HUDEP-2 (cell line): ENCODE measurements around the gene TNFAIP3.
"Not testable (repeated sequence)": the region's sequence is repeated elsewhere in the genome, so short reads cannot be mapped to it uniquely, and the experiment has no call there.

ENCODE experiments used
- DNase-seq, 76 experiments: peaks; one replicate each; lab custom pipeline; 2025; ENCODE audit not compliant: unreplicated experiment in 76 of 76; lab: John Stamatoyannopoulos, UW

TNFAIP3 gene

DNA sequence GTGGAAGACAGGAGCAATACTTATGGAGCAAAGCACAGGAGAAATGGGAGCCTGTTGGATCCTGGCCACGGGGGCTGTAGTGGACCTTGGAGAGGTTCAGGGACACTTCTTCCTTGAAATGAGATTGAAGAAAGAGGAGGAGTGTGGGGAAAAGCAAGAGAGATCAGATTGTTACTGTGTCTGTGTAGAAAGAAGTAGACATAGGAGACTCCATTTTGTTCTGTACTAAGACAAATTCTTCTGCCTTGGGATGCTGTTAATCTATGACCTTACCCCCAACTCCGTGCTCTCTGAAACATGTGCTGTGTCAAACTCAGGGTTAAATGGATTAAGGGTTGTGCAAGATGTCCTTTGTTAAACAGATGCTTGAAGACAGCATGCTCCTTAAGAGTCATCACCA, 22.7 kb upstream of the TNFAIP3 start:
- DNase-seq = not testable (repeated sequence)

- not testable (repeated sequence) for DNase-seq
Observed at GRCh38 chr6:137844773-137845172, 22.3 kb upstream of the TNFAIP3 start.

DNA sequence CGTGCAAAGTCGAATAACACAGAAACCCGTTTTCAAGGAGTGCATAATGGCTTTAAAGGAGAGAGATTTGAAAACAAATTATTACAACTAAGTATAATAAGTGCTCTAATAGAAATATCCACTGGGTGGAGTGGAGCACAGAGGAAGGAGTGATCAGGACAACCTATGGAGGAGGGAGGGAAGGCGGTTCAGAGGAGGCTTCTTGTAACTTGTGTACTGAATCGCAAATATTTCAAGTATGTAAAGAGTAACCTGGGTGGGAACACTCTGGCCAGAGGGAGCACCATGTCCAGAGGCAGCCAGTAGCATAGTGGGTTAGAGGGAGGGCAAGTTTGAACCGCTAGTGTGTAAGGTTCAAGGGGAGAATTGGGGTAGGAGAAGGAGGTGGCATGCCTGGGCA, 21.6 kb upstream of the TNFAIP3 start:
- peak in 13 of 76 experiments; percentile 4 to 61 (median 29) for DNase-seq

DNA sequence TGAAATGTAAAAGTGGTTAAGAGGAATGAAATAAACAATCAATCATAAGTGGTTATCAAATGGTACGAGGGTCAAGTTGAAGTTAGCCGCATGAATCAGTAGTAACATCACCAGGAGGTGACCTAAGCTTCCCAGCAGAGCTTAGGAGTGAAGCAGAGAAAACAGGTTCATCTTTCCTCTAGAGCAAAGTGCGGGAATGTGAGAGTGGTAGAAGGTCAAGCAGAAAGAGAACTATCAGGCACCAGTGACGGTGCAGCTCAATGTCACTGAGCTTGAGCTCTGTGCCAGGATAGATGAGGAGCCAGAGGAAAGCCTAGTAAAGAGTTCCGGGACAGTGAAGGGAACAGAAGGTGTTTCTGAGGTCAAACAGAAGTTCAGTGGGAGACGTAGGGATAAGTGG, 20.8 kb upstream of the TNFAIP3 start:
- DNase-seq = no peak

GRCh38 chr6:137846772-137847313, 20.2 kb upstream of the TNFAIP3 start:
- DNase-seq = peak in 6 of 76 experiments; percentile 8 to 50 (median 19)

DNA sequence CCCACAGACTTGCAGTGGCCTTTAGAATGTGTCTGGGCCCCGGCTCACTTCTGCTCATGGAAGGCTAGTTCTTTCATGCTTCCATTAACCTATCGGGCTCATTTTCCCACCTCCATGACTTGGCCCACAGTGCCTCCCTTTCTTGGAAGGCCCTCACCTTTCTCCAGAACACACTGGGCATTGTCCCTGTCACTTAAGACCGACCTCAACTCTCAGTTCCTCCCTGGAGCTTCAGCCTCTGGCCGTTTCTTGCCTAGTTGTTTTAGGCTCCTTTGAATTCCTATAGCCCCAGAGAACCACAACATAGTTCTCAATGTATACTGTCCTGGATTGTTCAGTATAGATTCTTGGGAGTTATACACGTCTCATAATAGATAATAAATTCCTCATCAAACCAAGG, 19.3 kb upstream of the TNFAIP3 start:
- no peak for DNase-seq

DNA sequence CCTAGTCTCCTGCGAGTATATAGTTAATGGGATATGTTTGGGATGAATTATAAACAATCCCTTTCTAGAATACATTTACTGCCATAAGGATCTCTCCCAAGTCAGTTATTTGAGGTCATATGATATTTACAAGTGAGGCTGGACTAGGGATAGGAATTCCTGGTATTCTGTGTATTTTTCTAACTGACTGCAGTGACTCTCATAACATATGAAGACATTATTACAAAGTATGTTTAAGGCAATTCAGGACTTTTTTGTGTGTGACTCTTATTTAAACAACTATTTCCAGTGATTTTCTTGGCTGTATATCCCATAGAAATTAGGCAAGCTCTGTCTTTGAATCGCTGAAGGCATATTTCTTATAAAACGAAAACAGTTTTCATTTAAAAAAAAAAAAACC, 18.4 kb upstream of the TNFAIP3 start:
- no peak for DNase-seq

DNA sequence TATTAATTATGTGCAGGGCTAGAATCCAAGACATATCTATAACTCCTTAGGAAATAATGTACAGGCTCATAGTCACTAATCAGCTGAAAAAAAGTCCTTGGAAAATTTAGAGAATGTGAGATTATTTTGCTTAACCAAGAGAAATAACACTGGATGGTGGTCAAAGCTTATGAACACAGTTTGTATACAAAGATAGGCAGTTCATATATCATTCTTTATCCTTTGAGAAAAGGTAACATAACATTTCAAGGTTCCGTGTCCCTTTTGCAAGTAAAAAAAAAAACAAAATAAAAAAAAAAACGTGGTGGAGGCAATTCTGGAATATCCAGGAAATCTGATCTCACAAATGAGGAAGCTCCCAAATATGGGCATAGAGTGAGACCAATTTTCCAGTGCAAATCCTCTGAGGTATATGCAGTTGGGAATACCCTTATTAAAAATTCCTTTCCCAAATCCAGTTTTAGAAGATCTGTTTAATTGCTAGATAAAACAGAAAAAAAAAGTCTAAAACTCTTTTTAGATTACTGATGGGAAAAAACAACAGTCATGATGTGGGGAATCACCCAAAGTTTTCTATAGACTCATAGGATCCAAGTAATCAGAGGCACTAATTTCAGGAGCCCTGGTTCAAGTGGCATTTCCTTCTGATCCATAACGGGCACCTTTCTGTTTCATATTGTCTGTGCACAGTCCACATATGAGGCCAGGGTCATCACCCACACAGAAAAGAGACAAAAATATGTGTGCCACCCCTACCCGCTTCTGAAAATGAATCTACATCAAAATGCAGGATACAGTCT, 17.7 kb upstream of the TNFAIP3 start:
- DNase-seq = no peak

DNA sequence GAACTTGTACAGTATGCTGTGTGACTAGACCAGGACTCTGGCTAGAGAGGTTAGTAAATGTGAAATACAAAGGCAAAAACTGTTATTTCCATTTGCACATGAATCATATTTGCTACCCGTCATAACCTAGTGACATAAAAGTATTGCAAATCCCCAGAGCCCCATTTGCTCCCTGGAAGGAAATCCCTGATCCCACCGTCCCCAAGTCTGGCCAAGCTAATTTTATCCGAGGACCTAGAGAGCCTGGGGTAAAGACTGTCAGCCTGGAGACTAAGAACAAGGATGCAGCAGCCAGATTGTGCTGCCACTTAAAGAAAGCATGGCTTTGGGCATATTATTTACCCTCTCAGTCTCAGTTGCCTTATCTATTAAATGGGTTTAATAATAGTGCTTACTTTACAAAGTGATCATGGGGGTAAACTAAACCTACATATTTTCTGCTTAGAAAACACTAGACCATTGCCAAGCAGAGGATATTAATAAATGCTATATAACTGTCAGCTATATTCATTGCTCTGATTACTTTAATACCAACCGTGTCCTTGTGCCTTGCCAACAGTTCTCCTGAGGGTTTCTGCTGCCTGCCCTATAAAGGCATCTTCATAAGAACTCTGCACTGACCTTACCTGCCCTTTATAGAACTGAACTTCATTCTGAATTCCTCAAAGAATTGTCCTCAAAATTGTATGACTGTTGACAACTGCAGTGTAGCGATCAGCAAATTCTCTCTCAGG, 16.9 kb upstream of the TNFAIP3 start:
- no peak for DNase-seq

DNA sequence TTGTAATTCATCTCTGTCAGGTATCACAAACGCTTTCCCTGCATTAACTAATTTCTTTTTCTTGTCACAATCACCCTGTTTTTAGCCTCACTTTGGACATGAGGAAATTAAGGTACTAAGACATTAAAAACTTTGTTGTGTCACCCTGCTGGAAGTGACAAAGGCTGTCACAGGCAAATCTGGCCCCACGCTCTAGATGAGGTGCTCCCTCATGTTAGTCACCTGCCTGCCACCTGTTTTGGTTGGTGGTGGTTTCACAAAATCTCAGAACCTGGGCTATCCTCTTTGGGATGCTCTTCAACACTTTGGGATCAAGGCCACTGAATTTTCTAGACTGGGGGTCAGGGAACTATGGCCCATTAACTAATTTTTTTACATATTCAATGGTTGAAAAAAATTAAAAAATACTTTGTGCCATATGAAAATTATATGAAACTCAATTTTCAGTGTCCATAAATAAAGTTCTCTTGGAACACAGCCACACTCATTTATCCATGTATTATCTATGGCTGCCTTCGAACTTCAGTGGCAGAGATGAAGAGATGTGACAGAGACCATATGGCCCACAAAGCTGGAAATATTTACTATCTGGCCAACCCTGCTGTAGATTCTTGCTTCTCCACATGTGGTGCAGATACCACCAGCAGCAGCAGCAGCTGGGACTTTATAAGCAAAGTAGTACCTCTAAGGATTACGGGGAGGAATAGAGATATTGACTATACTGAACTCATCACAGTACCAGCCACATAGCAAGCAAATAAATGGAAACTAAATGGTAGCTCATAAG, 16.1 kb upstream of the TNFAIP3 start:
- peak in 36 of 76 experiments; percentile 8 to 77 (median 50) for DNase-seq

DNA sequence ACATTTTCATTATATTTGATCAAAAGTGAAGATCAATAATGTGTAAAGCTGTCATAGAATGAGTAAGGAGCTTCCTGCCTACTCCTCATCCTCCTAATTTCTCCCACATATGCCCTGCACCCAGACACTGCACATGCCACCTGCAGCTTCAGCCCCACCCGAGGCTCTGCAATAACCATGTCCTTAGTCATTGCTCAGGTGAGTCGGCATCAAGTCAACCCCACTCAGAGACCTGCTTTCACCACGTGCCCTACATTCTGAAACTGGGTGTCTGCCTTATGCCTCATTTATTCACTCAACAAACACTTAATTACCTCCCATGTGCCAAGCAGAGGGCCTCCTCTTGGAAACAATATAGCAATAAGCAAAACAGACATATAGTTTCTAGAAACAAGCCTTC, 15.4 kb upstream of the TNFAIP3 start:
- no peak for DNase-seq

- DNase-seq = no peak
Observed at GRCh38 chr6:137852346-137852745, 14.7 kb upstream of the TNFAIP3 start.

GRCh38 chr6:137852811-137853210, 14.2 kb upstream of the TNFAIP3 start:
- DNase-seq = no peak

DNA sequence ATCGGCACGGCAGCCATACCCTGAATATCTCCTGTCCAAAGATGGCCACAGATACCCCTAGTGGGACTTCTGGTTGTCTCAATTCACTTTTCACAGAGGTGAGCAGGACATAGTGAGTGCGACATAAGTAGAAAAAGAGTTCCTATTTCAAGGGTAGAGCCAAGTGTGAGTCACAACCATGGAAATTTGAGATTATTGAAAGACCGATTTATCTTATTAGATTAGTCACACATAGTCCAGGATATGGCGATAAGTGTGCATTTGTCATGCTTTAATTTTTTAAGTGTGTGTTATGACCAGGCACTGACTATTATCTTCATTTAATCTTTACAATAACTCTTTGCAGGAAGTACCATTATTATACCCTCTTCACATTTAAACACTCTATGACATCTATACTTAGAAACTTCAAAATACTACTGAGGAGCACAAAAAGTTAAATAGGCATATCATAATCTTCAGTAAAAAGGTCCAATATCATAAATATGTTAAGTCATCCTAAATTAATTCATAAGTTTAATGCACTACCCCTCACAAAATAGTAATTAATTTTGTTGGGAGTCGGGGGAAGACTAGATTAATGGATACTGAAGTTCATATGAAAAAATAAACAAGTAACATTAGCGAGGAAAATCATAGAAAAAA, 13.4 kb upstream of the TNFAIP3 start:
- peak in 25 of 76 experiments; percentile 11 to 76 (median 37) for DNase-seq

DNA sequence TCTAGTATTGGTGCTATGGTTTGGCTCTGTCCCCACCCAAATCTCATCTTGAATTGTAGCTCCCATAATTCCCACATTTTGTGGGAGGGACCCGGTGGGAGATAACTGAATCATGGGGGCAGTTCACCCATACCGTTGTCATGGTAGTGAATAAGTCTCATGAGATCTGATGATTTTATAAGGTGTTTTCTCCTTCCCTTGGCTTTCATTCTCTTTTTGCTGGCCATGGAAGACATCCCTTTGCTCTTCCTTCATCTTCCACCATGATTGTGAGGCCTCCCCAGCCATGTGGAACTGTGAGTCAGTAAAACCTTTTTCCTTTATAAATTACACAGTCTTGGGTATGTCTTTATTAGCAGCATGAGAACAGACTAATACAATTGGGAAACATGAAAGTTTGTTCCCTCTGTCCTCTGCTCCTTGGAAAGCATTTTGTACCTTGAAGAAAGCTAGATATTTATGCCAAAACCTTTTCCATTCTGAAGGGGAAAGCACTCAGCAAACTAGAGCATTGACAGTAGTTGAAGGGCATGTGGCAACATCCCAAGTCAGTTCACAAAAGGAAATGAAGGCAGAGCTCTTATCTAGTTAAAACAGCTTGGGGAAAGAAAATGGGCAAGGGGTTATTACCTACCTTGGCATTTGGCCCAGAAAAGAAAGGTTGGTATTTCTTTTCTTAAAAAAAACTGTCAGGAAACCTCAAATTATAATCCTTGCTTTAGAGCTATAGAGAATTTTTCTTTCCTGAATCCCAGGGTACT, 10.7 kb upstream of the TNFAIP3 start:
- peak in 58 of 76 experiments; percentile 6 to 93 (median 56) for DNase-seq

GRCh38 chr6:137859025-137859424, 8.0 kb upstream of the TNFAIP3 start:
- DNase-seq = no peak

GRCh38 chr6:137860394-137861005, 6.6 kb upstream of the TNFAIP3 start:
- peak in 5 of 76 experiments; percentile 9 to 28 (median 22) for DNase-seq

- peak in 4 of 76 experiments; percentile 10 to 40 (median 22) for DNase-seq
Observed at GRCh38 chr6:137861550-137862337, 5.3 kb upstream of the TNFAIP3 start.
